ENCODE results near the gene TECTA. TPM values are rescaled to one million over a fixed set of nuclear protein-coding genes. Genes with fewer than 3 reads are reported as not detected.

Gene TECTA
- polyA plus RNA-seq, 2 donors: 0.09 to 0.22 TPM

GRCh38 chr11:121188776-121189175 lies 87.7 kb downstream of the TECTA start:
- Histone ChIP-seq H3K9me3 (ENCODE audit: control insufficient read depth in 2 of 2, insufficient read depth in 1 of 2, low read depth in 1 of 2, low read length in 1 of 2) (peaks cover 0 to 2% of the 10 kb centered on the region in 2 donors), H3K27me3 (ENCODE audit: control insufficient read depth in 1 of 2, insufficient read depth in 2 of 2, low read length in 2 of 2) (no peaks in the 10 kb centered on the region), H3K4me3 (ENCODE audit: low read depth in 1 of 2, low read length in 2 of 2) (no peak overlapping the region), H3K27ac (ENCODE audit: low read depth in 2 of 2, low read length in 1 of 2) (no peak overlapping the region), H3K36me3 (ENCODE audit: control insufficient read depth in 2 of 2, insufficient read depth in 2 of 2, low read length in 1 of 2) (no peaks in the 10 kb centered on the region), H3K4me1 (ENCODE audit: control insufficient read depth in 2 of 2, insufficient read depth in 2 of 2, low read length in 1 of 2) (no peaks in the 10 kb centered on the region)

GRCh38 chr11:121191818-121192217 lies 90.8 kb downstream of the TECTA start:
- H3K36me3 ChIP-seq (ENCODE audit: control insufficient read depth in 2 of 2, insufficient read depth in 2 of 2, low read length in 1 of 2): no peaks in the 10 kb centered on the region
- no peaks in the 10 kb centered on the region for H3K4me1 ChIP-seq (ENCODE audit: control insufficient read depth in 2 of 2, insufficient read depth in 2 of 2, low read length in 1 of 2)
- 72 to 79% methylated on average over 5 of the region's 5 CpGs for WGBS, 2 donors
- no peaks in the 10 kb centered on the region for H3K9me3 ChIP-seq (ENCODE audit: control insufficient read depth in 2 of 2, insufficient read depth in 1 of 2, low read depth in 1 of 2, low read length in 1 of 2)
- no peaks in the 10 kb centered on the region for H3K27me3 ChIP-seq (ENCODE audit: control insufficient read depth in 1 of 2, insufficient read depth in 2 of 2, low read length in 2 of 2)
- H3K27ac ChIP-seq (ENCODE audit: low read depth in 2 of 2, low read length in 1 of 2): no peak overlapping the region
- no peak overlapping the region for H3K4me3 ChIP-seq (ENCODE audit: low read depth in 1 of 2, low read length in 2 of 2)

DNA sequence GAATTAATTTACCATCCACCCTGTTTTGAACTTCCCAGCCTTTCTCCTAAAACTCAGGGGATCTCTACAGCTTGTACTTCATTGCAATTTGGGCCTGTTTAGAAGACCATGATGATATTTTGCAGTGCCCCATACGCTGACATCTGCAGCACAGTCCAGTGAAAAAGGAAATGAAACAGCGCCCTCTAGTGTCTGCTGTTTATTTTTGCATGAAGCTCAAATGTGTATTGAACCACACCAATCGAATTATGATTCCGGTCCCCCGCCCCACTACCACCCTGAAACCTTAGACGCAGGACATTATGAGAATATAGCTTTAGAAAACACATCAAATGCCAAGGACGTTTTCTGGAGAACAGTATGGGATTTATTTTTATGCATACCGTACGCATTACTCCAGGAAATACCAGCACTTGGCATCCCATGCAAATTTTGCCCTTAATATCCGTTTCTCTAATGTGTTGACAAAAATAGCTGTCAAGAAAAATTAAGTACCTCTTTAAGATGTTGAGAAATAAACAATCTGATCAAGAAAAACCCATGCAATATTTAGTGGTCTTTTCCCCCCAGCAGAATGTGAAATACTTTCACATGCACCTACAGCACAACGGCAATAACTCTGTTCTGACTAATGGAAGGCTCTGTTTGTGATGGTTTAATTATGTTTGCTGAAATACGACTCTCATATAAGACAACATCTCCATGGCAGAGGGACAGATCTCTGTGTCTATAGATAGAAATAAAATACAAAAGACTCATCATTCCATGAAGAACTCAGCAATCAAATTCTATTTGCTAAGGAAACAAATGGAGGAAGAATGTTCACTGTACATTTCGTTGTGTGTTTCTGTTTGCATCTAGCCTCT lies 93.9 kb downstream of the TECTA start:
- Histone ChIP-seq H3K4me1 (ENCODE audit: control insufficient read depth in 2 of 2, insufficient read depth in 2 of 2, low read length in 1 of 2) (no peaks in the 10 kb centered on the region), H3K4me3 (ENCODE audit: low read depth in 1 of 2, low read length in 2 of 2) (no peak overlapping the region), H3K36me3 (ENCODE audit: control insufficient read depth in 2 of 2, insufficient read depth in 2 of 2, low read length in 1 of 2) (no peaks in the 10 kb centered on the region), H3K27ac (ENCODE audit: low read depth in 2 of 2, low read length in 1 of 2) (no peak overlapping the region), H3K27me3 (ENCODE audit: control insufficient read depth in 1 of 2, insufficient read depth in 2 of 2, low read length in 2 of 2) (no peaks in the 10 kb centered on the region), H3K9me3 (ENCODE audit: control insufficient read depth in 2 of 2, insufficient read depth in 1 of 2, low read depth in 1 of 2, low read length in 1 of 2) (no peaks in the 10 kb centered on the region)
- 11 to 13% methylated on average over 13 of the region's 13 CpGs for WGBS, 2 donors

DNA sequence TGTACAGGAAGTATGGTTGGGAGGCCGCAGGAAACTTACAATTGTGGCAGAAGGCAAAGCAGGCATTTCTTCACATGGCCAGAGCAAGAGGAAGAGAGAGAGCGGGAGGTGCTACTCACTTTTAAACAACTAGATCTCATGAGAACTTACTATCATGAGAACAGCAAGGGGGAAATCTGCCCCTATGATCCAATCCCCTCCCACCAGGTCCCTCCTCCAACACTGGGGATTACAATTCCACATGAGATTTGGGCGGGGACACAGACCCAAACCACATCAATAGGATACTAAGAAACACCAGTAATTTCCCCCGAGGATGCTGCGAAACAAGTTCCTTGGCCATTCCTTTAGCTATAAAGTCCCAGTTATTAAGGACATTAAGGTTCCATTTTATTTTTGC lies 97.4 kb downstream of the TECTA start:
- 75 to 78% methylated on average over 5 of the region's 5 CpGs for WGBS, 2 donors
- H3K4me1 ChIP-seq (ENCODE audit: control insufficient read depth in 2 of 2, insufficient read depth in 2 of 2, low read length in 1 of 2): no peaks in the 10 kb centered on the region

DNA sequence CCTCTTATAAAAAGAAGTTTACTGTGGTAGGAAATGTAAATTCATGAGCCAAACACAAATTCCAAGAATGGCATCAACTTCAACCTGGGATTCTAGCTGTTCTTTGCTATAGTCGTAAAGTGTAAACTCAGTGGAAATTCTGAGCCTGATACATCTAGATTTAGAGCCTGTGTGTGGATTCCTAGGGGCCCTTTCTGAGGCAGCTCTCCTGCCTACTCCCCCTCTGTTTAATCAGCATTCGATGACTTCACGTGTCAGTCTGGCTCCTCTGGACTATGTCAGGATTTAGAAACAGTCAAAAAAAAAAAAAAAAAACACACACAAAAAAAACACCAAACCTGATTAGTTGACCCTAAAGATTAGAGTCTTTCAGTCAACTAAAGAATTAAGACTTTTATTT lies 98.5 kb downstream of the TECTA start:
- H3K36me3 ChIP-seq (ENCODE audit: control insufficient read depth in 2 of 2, insufficient read depth in 2 of 2, low read length in 1 of 2): no peaks in the 10 kb centered on the region
- no peak overlapping the region for H3K27ac ChIP-seq (ENCODE audit: low read depth in 2 of 2, low read length in 1 of 2)
- H3K27me3 ChIP-seq (ENCODE audit: control insufficient read depth in 1 of 2, insufficient read depth in 2 of 2, low read length in 2 of 2): no peaks in the 10 kb centered on the region
- H3K9me3 ChIP-seq (ENCODE audit: control insufficient read depth in 2 of 2, insufficient read depth in 1 of 2, low read depth in 1 of 2, low read length in 1 of 2): no peaks in the 10 kb centered on the region
- H3K4me1 ChIP-seq (ENCODE audit: control insufficient read depth in 2 of 2, insufficient read depth in 2 of 2, low read length in 1 of 2): no peaks in the 10 kb centered on the region
- 60 to 64% methylated on average over 3 of the region's 3 CpGs for WGBS, 2 donors
- H3K4me3 ChIP-seq (ENCODE audit: low read depth in 1 of 2, low read length in 2 of 2): no peak overlapping the region

More for the DNA sequence above, 97.4 kb downstream of the TECTA start:
- no peaks in the 10 kb centered on the region for H3K9me3 ChIP-seq (ENCODE audit: control insufficient read depth in 2 of 2, insufficient read depth in 1 of 2, low read depth in 1 of 2, low read length in 1 of 2)
- H3K4me3 ChIP-seq (ENCODE audit: low read depth in 1 of 2, low read length in 2 of 2): no peak overlapping the region
- H3K27me3 ChIP-seq (ENCODE audit: control insufficient read depth in 1 of 2, insufficient read depth in 2 of 2, low read length in 2 of 2): no peaks in the 10 kb centered on the region
- no peak overlapping the region for H3K27ac ChIP-seq (ENCODE audit: low read depth in 2 of 2, low read length in 1 of 2)
- no peaks in the 10 kb centered on the region for H3K36me3 ChIP-seq (ENCODE audit: control insufficient read depth in 2 of 2, insufficient read depth in 2 of 2, low read length in 1 of 2)

DNA sequence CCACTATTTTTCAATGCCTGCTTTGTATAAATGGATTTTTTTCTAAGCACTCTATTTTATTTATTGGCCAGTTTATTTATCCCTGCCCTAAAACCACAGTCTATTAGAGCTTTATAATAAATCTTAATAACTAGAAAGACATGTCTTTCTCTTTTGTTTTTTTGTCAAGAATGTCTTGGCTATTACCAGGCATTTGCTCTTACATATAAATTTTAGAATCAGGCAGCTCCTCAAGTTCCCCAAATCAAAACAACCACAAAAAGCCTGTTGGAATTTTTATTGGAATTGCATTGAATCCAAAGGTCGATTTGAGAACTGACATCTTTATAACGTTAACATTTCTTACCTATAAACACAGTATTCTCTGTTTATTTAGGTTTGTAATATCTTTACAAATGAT lies 105.8 kb downstream of the TECTA start:
- H3K4me3 ChIP-seq (ENCODE audit: low read depth in 1 of 2, low read length in 2 of 2): no peak overlapping the region
- H3K27me3 ChIP-seq (ENCODE audit: control insufficient read depth in 1 of 2, insufficient read depth in 2 of 2, low read length in 2 of 2): no peaks in the 10 kb centered on the region
- H3K4me1 ChIP-seq (ENCODE audit: control insufficient read depth in 2 of 2, insufficient read depth in 2 of 2, low read length in 1 of 2): no peaks in the 10 kb centered on the region
- H3K9me3 ChIP-seq (ENCODE audit: control insufficient read depth in 2 of 2, insufficient read depth in 1 of 2, low read depth in 1 of 2, low read length in 1 of 2): no peaks in the 10 kb centered on the region
- 50 to 52% methylated on average over 2 of the region's 2 CpGs for WGBS, 2 donors
- no peak overlapping the region for H3K27ac ChIP-seq (ENCODE audit: low read depth in 2 of 2, low read length in 1 of 2)
- no peaks in the 10 kb centered on the region for H3K36me3 ChIP-seq (ENCODE audit: control insufficient read depth in 2 of 2, insufficient read depth in 2 of 2, low read length in 1 of 2)

GRCh38 chr11:121207485-121208115 lies 106.6 kb downstream of the TECTA start:
- H3K4me1 ChIP-seq (ENCODE audit: control insufficient read depth in 2 of 2, insufficient read depth in 2 of 2, low read length in 1 of 2): no peaks in the 10 kb centered on the region
- H3K4me3 ChIP-seq (ENCODE audit: low read depth in 1 of 2, low read length in 2 of 2): no peak overlapping the region
- no peaks in the 10 kb centered on the region for H3K9me3 ChIP-seq (ENCODE audit: control insufficient read depth in 2 of 2, insufficient read depth in 1 of 2, low read depth in 1 of 2, low read length in 1 of 2)
- H3K27me3 ChIP-seq (ENCODE audit: control insufficient read depth in 1 of 2, insufficient read depth in 2 of 2, low read length in 2 of 2): no peaks in the 10 kb centered on the region
- no peaks in the 10 kb centered on the region for H3K36me3 ChIP-seq (ENCODE audit: control insufficient read depth in 2 of 2, insufficient read depth in 2 of 2, low read length in 1 of 2)
- H3K27ac ChIP-seq (ENCODE audit: low read depth in 2 of 2, low read length in 1 of 2): no peak overlapping the region

GRCh38 chr11:121210445-121211080 lies 109.5 kb downstream of the TECTA start:
- Histone ChIP-seq H3K9me3 (ENCODE audit: control insufficient read depth in 2 of 2, insufficient read depth in 1 of 2, low read depth in 1 of 2, low read length in 1 of 2) (no peaks in the 10 kb centered on the region), H3K4me1 (ENCODE audit: control insufficient read depth in 2 of 2, insufficient read depth in 2 of 2, low read length in 1 of 2) (no peaks in the 10 kb centered on the region), H3K27ac (ENCODE audit: low read depth in 2 of 2, low read length in 1 of 2) (no peak overlapping the region), H3K4me3 (ENCODE audit: low read depth in 1 of 2, low read length in 2 of 2) (no peak overlapping the region), H3K36me3 (ENCODE audit: control insufficient read depth in 2 of 2, insufficient read depth in 2 of 2, low read length in 1 of 2) (no peaks in the 10 kb centered on the region), H3K27me3 (ENCODE audit: control insufficient read depth in 1 of 2, insufficient read depth in 2 of 2, low read length in 2 of 2) (no peaks in the 10 kb centered on the region)

DNA sequence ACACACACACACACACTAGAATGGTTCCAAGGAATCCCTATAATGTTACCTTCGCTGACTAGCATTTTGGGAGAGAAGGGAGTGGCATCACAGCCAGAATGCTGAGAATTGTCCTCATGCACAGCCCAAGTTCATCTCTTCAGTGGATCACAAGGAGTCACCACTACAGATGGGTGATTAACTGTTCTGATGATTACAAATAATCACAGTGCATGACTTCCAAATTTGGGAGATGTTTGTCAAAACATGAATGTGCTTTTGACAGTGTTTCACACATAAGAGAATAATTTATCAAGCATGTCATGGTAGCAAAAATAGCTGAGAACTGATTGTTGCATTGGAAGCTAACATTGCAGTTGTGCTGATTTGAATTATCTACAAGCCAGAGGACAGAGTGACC lies 110.6 kb downstream of the TECTA start:
- 84 to 91% methylated on average over 1 of the region's 1 CpG for WGBS, 2 donors
- Histone ChIP-seq H3K36me3 (ENCODE audit: control insufficient read depth in 2 of 2, insufficient read depth in 2 of 2, low read length in 1 of 2) (no peaks in the 10 kb centered on the region), H3K4me1 (ENCODE audit: control insufficient read depth in 2 of 2, insufficient read depth in 2 of 2, low read length in 1 of 2) (no peaks in the 10 kb centered on the region), H3K27ac (ENCODE audit: low read depth in 2 of 2, low read length in 1 of 2) (no peak overlapping the region), H3K27me3 (ENCODE audit: control insufficient read depth in 1 of 2, insufficient read depth in 2 of 2, low read length in 2 of 2) (no peaks in the 10 kb centered on the region), H3K4me3 (ENCODE audit: low read depth in 1 of 2, low read length in 2 of 2) (no peak overlapping the region), H3K9me3 (ENCODE audit: control insufficient read depth in 2 of 2, insufficient read depth in 1 of 2, low read depth in 1 of 2, low read length in 1 of 2) (no peaks in the 10 kb centered on the region)

Measured in esophagus (tissue), 2 donors.